DMS 273 (cell line): Measurements from ENCODE around the gene DSC3.

Experiments used
- DNase-seq: peaks from one replicate; lab custom pipeline; 2025; ENCODE audit not compliant: unreplicated experiment; lab: John Stamatoyannopoulos, UW

DSC3 gene

DNA sequence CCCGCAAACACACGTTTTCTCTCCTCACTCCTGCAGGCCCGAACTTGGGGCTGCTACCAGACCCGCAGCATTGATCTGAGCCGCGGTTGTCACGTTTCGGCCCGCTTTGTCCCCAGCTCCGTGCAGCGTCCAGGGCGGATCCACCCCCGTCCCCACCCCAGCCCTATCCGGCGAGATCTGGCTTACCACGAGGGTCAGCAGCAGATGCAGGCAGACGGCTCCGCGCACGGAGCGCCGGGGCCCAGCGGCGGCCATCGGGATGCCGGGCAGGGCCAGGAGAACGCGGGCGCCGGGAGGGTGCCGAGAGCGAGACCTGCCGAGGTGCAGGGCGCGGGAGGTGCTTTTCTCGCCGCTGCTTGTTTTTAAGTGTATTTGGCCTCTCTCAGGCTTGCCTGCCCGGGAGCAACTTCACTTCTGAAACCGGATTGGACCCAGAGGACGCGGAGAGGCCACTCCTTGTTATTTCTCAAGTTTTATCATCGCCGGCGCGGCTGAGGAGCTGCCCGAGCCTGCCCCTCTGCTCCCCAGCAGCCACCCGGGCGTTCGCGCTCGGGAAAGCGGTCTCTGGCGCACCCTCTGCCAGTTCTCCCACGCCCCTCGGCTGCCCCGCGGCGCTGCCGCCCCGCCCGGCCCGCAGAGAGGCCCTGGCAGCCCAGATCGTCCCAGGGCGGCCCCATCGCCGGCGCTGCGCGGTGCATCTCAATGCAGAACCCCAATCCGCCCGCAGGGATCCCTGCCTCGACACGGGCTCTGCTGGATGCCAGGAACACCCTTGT is at the start of gene DSC3:
TSS of gene DSC3 (minus strand) at position 337 of the 776 bp plus-strand sequence. CDS start at position 255, 82 bp downstream.
- peak; percentile 24 for DNase-seq

DNA sequence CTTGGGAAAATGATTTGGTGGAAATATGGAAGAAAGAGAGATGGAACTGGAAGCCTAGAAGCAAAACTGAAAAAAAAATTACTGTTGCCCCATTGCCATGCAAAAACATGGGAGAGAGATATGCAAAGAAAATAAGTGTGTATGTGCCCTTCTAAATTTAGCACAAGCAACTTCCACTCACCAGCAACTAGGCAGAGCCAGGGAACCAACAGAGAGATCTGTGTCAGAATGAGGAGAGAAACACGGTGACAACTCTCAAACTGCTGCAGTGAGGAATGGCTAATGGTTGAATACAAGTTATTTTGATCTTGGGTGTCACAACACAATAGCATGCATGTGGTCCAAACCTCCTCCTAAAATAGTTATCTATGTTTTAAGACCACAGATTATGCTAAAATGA is 48.8 kb upstream of the DSC3 start:
- no peak for DNase-seq

DNA sequence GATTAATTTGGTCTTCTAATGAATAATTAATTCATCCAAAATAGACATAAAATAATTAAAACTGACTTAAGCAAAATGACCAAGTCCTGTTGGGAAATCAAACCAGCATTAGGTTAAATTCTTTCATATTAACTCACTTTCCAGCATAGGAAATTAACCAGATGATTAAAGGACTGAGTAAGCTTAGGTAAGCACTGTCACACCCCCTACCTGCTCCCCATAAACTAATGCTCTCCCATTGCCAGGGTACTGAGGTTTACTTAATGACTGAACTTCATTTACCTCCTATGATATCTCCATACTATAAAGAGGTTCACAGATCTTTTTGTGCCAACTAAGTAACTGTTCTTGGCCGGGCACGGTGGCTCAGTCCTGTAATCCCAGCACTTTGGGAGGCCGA is 46.0 kb upstream of the DSC3 start:
- no peak for DNase-seq

DNA sequence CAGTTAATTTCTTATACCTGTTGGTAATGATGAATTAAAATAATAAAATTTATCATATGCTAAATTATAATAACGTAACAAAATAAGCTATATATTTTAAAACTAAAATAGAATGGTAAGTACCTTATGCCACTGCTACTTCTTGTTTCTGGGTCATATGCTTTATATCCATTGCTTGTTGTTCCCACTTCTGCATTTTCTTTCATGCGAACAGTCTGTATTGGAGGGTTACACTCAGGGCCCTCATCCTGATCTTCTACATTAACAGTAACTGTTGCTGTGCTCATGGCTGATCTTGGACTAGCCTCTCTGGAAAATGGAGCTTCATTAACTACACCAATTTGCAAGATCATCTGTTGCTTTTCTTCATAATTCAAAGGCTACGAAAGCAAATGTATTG is 37.4 kb upstream of the DSC3 start:
- no peak for DNase-seq

DNA sequence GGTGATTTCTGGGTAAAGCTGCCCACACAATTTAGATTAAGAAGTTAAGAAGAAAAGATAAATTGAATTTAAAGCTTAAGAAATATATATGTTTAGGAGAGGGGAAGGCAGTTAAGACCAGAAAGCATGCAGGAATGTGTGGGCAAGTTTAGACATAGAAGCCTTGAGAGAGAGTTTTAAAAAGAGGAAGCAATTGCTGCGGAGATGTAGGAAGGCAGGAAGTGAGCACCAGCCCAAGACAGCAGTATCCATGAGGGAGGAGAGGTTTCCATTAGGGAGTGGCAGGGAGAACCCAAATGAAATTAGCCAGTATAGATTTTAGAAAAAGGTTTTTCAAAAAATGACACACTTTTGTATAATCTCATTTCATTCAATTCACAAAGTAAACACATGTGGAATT is 35.3 kb upstream of the DSC3 start:
- DNase-seq, result no peak

DNA sequence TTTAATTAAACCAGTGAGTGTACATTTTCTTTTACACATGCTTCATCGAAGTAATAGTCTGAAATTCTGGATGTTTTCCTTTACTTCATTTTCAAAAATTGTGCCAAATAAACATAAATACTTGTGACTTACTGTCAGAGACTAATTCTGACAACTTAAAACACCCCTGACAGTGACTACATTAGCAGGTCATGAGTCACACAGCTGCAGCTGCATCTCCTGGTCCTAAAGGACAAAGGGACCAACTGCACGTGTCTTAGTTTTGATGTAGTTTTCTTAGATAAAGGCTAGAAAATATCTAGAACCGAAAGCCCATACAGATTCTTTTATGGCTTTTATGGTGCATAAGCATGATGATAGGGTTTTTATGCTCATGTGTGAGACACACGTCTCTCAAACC is 29.6 kb upstream of the DSC3 start:
- no peak for DNase-seq

DNA sequence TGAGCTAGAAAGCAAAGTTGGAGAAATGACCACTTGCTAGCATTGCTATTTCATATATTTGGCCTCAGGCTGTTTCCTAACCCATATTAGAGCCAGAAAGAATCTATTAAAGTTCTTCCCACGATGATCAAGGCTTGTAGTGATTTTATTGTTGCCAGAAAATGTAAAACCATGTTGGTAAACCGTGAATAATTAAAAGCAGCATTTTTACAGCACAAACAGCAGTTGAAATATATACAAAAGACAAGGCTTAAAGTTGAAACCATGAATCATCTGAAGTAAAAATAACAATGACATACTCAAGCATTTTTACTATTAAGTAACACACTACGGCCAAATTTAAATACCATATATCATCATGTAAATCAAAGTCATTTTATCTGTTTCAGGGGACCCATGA is 27.7 kb upstream of the DSC3 start:
- no peak for DNase-seq

DNA sequence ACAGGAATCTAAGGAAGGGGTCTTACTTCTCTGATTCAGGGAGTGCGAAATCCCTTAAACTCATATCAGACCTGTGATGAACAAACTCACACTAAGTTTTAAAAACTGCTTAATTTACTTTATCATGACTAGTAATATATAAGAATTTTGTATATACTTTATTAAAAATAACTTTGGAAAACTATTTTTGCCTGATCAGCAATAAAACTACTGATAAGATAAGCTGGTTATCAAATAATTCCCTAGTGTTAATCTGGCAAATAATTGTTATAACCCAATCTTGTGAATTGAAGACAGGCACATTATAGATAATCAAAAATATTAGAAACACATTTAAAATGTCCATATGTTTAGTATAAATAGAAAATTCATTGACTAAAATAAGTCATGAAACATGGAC is 23.7 kb upstream of the DSC3 start:
- DNase-seq, result no peak

DNA sequence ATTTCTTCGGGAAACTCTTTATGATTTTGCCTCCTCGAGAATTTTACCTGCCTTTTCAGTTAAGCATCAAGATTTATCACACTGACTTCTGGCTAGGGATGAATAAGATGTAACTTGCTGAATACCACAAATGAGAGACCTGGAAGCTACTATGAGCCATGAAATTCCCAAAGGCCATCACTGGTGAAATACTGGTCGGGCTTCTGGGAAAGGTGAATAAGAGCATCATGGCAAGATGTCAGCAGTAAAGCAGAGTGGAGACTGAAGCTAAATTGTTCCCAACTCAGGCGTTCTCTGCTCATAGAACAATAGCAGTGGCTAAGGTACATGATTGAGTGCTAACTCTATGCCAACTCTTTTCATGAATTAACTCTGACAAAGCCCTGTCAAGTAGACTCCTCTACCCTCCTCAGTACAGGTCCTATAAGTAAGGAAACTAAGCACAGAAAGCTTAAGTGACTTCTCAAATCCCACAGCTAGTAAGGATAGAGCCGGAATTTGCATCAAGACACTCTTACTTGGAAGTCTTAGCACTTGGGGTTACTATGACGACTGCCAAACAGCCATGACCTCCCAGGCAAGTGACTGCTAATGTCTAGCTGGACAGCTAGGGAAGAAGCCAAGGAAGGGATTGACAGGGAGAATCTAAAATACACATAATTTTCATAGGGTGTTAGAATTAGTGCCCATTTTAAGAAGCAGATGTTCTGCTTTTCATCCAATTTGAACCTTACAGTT is 22.7 kb upstream of the DSC3 start:
- no peak for DNase-seq

DNA sequence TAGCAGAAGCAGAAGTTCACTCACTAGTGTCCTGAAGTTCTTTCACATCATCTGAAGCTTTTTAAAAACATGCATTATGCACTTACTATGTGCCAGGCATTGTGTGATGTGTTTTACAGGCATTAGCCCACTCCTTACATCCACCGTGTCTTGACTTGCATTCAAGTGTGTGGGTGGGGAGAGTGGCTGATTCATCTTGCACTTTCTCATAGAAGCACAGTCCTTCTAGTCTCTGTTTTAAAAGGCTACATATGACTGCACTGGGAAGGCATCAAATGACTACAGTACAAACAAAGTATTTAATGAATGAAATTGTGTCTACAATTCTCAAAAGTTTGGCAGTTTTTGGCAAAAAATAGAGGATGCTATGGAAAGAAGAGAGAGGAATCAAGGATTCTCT is 21.6 kb upstream of the DSC3 start:
- DNase-seq, result no peak

DNA sequence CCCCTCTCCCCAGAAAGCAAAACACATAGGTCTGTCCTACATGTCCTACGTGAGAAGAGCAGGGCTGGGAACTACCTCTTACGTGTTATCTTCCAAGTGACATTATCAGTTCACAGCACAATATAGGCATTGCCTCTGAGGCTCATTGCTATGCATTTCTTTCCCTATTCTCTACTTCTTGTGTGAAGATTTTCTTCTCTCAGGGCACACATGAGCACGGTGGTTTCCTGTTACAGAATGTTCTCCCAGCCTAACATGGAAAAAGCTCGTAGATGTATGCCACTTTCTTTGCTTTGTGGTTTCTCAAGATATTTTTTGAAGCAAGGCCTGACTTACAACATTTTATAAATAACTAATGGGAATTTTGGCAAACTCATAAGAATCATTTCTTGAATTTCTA is 19.4 kb upstream of the DSC3 start:
- no peak for DNase-seq

DNA sequence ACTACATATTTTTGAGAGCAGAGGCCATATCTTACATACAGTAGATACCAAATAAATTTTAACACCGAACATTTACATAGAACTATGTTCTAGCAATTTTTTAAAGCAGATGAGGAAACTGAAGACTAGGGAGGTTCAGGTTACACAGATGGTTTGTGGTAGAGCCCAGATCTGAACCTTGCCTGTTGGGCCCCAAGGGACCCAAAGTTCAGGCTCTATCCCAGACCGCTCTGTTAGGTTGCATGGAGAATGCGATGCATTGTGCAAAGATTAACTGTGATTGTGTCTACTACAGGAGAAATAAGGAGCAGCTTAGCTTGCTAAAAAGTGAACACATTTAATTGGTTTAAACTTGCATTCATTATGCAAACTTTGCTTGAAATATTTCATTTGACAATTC is 16.4 kb upstream of the DSC3 start:
- DNase-seq, result no peak

DNA sequence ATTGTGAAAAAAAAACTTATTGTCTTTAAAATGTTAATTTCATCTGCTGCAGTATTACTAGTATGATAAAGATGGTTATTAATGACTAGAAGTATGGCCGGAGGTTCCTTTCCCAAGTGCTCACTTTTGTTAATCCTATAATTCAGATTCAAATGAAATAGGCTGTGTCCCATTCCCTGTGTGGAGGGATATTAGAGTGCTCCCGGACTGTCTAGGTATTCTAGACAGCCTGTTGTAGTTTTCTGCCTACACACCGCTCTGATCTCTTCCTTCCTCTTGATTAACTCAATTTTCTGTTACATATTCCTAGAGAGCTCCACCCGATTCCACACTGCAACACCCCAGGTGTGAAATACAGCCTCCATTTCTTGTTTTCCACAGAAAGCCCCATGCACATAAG is 15.4 kb upstream of the DSC3 start:
- DNase-seq, result no peak

DNA sequence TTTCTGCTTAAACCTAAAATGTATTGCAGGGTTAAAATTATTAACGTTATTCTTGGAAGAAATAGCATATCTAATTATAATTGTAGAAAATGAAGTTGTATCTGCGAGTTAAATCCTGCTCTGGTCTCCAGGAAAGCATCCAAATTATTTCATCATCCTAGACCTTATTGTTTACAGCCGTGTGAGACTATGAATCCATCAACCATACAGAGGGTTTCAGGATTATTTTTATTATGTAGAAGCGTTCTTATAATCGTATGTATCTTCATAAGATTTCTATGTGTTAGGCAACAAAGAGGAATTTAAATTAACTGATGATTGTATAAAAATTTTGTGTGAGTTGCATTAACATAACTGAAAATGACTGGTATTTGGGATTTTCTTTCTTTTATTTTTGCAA is 14.5 kb upstream of the DSC3 start:
- no peak for DNase-seq

DNA sequence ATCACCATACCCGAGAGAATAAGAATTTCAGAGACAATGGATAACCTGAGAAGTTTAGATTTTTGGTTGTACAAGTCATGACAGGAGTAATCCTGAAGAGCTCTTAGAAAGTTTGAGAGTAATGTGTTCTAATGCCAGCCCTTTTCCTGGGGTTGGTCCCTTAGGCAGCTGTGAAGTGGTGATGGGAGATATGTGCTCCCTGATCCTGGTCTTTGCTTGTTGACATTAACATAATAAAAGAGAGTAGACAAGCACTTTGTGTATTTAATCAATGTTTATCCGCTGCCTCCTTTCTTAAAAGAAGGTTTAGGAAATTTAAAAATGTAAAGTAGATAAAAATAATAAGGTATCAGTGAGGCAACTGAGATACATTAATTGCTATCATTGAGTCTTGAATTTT is 13.8 kb upstream of the DSC3 start:
- no peak for DNase-seq

DNA sequence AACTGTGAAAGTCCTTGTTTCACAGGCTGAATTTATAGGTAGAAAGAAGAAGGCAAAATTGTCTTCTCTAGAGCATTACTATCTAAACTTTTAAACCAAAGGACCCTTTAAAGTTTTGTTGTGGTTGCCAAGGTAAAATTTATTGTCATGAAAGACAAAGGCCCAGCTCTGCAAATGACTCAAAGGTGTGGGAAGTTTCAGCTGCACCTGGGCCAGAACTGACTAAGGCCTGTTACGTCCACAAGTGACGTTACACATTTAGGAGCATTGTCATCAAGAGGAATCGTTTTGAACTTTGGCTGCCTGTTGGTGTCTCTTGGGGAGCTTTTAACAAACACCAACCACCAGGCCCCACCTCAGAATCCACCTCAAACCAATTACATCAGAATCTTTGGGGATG is 8.1 kb upstream of the DSC3 start:
- no peak for DNase-seq

DNA sequence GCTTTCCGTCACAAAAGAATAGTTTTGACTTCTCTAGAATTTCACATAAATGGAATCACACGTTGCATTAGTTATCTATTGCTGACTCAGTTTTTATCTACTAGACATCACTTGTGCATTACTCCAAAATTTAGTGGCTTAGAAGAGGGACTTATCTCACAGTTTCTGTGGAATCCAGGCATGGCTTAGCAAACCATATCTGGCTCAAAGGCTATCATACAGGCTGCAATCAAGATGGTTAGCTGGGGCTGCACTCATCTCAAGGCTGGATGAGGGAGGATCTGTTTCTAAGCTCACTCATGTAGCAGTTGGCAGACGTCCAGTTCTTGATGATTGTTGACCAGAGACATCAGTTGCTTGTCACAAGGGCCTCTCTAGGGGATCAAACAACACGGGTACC is 6.6 kb upstream of the DSC3 start:
- no peak for DNase-seq

DNA sequence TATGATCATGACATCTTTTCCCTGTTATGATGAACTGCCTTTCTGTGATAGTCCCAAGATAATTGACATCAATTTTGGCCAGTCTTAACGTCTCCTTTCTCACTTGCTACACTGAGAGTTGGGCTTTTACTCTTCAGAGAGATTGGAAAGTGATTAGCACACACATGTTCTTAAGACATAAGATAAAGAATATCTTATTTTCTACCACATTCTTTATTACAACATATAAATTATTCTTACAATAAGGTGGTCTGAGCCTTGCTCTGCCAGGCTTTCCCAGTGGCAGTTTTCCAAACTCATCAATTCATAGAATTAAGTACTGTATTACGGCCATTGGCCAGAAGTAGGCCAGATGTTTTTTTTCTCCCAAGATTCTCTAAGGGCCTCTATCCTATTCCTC is 5.7 kb upstream of the DSC3 start:
- DNase-seq, result no peak

DNA sequence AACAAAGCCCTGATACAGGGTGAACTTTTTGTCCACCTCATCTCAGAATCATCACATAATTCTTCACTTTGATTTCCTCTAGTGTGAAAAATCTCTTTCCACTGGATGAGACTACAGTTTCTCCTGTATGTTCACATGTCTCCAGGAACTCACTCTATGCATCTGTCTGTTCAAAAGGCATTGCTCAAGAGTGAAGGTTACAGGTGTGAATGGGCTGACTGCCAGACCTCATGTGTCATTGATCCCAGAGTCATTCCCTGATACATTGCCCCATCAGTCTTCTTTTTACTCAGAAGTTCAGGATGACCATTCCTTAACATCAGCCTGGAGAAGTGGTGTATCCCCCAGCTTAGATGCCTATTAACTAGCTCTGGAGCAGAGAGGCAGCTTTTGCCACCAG is 4.4 kb upstream of the DSC3 start:
- no peak for DNase-seq

DNA sequence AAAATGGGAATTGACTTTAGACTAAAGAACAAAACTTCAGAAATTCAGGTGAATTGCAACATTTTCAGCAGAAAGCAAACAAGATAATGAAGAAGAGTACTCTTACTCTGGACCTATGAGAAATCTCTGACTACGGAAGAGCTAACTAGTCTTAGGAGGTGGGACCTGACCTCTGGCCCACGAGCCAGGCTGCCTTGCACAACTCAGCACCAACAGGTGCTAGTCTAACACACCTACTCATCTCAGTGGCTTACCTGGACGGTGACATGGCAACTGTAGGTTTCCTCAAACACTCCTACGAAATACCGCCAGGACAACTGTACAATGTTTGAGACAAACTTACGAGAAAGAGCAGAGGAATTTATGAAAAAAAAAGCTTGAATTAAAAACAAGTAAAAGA is 3.1 kb upstream of the DSC3 start:
- no peak for DNase-seq

DNA sequence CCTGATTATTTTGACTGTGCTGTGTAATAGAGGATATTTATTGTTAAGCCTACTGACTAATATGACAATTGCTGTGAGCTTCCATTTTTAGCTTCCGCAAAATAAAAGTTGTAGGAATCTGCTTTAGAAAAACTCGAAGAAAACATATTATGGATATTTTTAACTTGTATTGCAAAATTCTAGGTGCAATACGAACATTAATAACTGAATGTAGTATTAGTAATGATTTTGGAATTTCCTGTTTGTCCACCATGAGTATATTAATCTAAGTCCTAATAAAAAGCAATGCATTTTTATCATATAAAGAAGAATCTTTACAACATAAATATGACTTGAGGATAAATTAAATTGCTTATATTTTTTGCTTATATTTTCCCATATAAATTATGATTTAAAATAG is 2.4 kb upstream of the DSC3 start:
- no peak for DNase-seq

DNA sequence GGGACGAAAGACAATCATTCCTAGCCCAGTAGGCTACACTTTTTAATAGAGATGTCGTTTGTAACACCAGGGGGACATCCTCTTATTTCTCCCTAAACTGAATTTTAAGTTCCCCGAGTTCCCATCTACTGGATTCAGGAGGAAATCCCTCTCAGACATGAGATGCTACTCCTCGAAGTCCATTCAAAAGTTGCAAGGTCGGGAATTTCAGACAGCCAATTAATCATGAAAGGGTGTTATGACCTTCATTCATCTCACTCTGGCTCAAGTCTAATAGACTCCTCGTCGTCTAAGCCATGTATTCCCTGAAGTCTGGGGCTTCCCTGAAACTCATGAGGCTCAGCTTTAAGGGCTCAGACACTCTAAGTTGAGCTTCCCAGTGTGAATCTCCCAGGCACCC is 1.2 kb upstream of the DSC3 start:
- no peak for DNase-seq

DNA sequence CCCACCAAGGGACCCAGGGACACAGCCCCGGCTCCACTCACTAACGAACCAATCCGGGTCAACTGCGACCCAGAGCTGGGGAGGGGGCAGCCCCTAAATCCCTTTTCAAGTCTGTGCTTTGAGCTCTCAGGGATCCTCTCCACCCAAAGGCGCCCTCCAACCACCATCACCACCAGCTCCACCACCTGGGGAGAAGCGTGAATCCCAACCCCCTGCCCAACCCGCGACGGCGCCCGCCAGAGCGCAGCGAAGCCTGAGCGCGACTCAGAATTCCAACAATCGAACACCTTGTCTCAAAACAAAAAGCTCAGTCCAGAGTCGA is 497 bp downstream of the DSC3 start:
- no peak for DNase-seq
